GM18507 (cell line): ENCODE measurements around the gene C3orf70.

Experiments used
- DNase-seq: peaks from one replicate; pipeline ENCODE4 v3.0.0; 2011; ENCODE audit warnings: low read depth; ENCODE audit not compliant: insufficient read length; ENCODE audit errors: extremely low spot score
- FAIRE-seq: peaks from 2 replicates; lab custom pipeline; 2011; peaks lifted over from hg19 to GRCh38; lab: Jason Lieb, UNC

Gene C3orf70

GRCh38 chr3:185090811-185091210 lies 62.0 kb downstream of the C3orf70 start:
- DNase-seq (no peak), FAIRE-seq (no peak)

GRCh38 chr3:185089751-185090150 lies 63.1 kb downstream of the C3orf70 start:
- DNase-seq (no peak), FAIRE-seq (no peak)

GRCh38 chr3:185089343-185089742 lies 63.5 kb downstream of the C3orf70 start:
- no peak for FAIRE-seq
- DNase-seq: no peak

- DNase-seq (no peak), FAIRE-seq (no peak)
These were observed 65.4 kb downstream of the C3orf70 start for GRCh38 chr3:185087419-185087818.

GRCh38 chr3:185084901-185085300 lies 68.0 kb downstream of the C3orf70 start:
- no peak for DNase-seq
- FAIRE-seq: no peak

- FAIRE-seq (no peak), DNase-seq (no peak)
These were observed 68.5 kb downstream of the C3orf70 start for GRCh38 chr3:185084402-185084801.

GRCh38 chr3:185082829-185083228 lies 70.0 kb downstream of the C3orf70 start:
- DNase-seq: no peak
- FAIRE-seq: no peak

GRCh38 chr3:185082149-185082548 lies 70.7 kb downstream of the C3orf70 start:
- FAIRE-seq (no peak), DNase-seq (no peak)

- FAIRE-seq (no peak), DNase-seq (no peak)
These were observed 71.3 kb downstream of the C3orf70 start for GRCh38 chr3:185081521-185081920.

GRCh38 chr3:185079625-185080024 lies 73.2 kb downstream of the C3orf70 start:
- FAIRE-seq: no peak
- no peak for DNase-seq

GRCh38 chr3:185076219-185076618 lies 76.6 kb downstream of the C3orf70 start:
- DNase-seq (no peak), FAIRE-seq (no peak)

- DNase-seq (no peak), FAIRE-seq (no peak)
These were observed 77.3 kb downstream of the C3orf70 start for GRCh38 chr3:185075547-185075946.

GRCh38 chr3:185071287-185071800 lies 81.5 kb downstream of the C3orf70 start:
- no peak for FAIRE-seq
- DNase-seq: no peak

- FAIRE-seq (no peak), DNase-seq (no peak)
These were observed 82.2 kb downstream of the C3orf70 start for GRCh38 chr3:185070491-185071286.

- no peak for FAIRE-seq
- no peak for DNase-seq
These were observed 83.5 kb downstream of the C3orf70 start for GRCh38 chr3:185069037-185070030.

- no peak for FAIRE-seq
These were observed 85.7 kb downstream of the C3orf70 start for GRCh38 chr3:185067173-185067572.

GRCh38 chr3:185066251-185066650 lies 86.6 kb downstream of the C3orf70 start:
- DNase-seq (no peak), FAIRE-seq (no peak)

More at GRCh38 chr3:185067173-185067572, 85.7 kb downstream of the C3orf70 start:
- DNase-seq: no peak

GRCh38 chr3:185065059-185065458 lies 87.8 kb downstream of the C3orf70 start:
- FAIRE-seq (no peak), DNase-seq (no peak)

GRCh38 chr3:185063431-185063830 lies 89.4 kb downstream of the C3orf70 start:
- DNase-seq (no peak), FAIRE-seq (no peak)

- no peak for DNase-seq
- FAIRE-seq: no peak
These were observed 90.7 kb downstream of the C3orf70 start for GRCh38 chr3:185062191-185062590.
